HK-2 (cell line): ENCODE results near the gene LAMB4.

ENCODE experiments used
- DNase-seq: peaks from one replicate; pipeline ENCODE4 v3.0.0-alpha.2; 2018; ENCODE audit not compliant: unreplicated experiment

LAMB4 gene

DNA sequence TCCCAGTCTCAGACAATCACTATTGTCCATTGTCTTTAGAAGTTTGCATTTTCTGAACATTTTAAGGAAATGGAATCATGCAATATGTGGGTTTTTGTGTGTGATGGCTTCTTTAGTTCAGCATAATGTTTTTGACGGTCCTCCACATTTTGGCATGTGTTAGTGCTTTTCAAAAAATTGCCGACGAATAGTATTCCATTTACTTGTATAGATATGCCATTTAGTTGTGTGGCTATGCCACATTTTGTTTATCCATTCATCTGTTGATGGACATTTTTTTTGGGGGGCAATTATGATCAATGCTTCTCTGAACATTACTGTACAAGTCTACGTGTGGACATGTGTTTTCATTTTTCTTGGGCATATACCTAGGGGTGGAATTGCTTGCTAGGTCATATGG lies 12.0 kb upstream of the LAMB4 start:
- no peak for DNase-seq

DNA sequence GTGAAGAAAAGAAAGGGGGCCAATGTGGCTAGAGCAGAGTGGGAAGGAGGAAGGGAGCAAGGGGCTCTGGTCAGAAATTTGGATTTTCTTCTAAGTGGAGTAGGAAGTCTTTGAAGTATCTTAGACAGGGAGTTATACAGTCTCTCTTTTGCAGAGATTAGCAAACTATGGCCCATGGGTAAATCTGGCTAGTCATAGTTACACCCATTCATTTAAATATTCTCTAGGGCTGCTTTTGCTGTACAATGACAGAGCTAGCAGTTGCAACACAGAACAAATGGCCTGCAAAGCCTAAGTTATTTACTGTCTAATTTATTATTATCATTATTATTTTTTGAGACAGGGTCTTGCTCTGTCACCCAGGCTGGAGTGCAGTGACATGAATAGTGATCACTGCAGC lies 10.5 kb upstream of the LAMB4 start:
- no peak for DNase-seq

DNA sequence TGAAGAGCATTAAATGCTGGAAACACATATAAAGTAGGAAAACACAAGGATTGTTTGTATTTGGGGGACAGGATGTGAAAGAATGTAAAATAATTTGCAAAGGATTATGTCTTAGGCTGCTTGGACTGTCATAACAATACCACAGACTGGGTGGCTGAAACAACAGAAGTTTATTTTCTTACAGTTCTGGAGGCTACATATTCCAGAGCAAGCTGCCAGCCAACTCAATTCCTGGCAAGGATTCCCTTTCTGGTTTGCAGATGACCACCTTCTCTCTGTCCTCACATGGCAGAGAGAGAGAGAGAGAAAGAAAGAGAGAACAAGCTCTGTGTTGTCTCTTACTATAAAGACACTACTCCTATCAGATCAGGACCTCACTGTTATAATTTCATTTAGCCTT lies 8.8 kb upstream of the LAMB4 start:
- DNase-seq: no peak

DNA sequence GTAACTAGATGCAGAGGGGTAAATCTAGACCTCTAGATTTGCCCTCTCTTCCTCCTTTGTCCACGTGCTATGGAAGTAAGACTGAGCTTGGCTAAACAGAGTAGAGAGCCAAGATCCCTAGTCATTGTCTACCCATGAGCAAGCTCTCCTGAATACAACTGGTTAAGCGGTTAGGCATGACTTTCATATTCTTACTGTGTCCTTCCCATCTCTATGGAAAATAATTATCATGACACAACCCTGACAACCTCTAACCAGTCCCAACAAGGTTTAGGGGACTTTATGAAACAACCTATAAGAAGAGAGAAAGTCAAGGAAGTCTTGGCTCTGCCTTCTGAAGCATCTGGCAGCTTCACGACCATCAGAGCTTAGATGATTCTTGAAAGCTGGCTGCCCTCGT lies 7.8 kb upstream of the LAMB4 start:
- DNase-seq: no peak

DNA sequence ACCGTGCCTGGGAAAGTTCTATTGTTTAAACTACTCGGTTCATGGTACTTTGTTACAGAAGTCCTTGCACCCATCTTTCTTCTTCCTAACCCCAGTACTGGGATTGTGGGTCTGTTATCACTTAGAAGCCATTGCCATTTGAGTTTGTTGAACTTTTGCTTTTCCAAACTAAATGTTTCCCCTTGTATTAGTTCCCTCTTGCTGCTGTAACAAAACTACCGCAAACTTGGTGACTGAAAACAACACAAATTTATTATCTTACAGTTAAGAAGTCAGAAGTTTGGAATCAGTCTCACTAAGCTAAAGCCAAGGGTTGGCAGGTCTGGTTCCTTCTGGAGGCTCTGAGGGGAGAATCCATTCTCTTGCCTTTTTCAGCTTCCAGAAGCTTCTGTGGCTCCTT lies 6.9 kb upstream of the LAMB4 start:
- no peak for DNase-seq

DNA sequence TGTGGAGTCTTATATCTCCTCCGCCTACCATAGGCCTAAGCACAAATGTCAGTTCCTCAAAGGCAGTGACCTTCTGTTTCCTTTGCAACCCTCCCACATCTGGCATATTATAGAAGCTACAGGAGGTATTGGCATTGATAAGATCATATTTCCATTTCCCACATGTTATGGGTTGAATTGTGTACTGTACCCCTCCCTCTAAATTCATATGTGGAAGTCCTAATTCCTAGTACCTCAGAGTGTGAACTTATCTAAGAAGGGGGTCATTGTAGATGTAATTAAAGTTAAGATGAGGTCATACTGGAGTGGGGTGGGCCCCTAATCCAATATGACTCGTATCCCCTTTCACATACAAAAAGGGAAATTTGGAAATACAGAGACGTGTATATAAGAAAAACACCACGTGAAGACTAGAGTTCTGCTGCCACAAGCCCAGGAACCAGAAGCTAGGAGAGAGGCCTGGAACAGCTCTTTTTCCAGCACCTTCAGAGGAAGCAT lies 6.1 kb upstream of the LAMB4 start:
- no peak for DNase-seq

DNA sequence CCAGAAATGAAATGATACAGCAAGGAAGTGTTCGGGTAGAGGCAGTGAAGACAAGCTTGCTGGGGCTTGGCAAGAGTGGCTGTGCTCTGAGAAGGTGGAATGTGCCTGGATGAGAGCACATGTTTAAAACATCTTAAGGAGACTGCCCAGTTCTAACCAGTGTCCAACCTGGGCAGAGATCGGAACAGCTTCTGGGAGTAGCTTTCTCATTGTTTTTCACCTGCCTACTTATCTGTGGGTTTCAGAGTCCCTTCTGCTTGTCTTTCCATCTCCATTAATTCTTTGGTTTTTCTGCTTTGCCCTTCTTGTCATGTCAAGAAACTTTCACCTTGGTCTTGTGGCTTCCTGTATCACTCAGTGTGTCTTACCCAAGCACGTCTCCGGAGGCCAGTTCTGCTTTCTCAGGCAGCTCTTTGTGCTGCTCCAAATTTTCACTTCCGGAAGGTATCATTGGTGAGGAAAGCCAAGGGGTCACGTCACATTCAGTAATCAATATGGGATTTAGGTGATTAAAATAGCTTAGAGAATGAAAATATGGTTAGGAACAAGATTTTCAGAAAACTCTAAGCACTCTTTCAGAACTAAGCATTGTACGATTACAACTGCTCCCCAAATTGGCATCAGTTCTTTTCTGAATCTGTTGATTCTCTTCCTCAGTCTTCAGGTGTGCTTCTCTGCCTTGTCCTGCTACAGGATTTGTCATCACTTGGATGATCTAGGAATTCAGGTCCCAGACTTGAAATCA lies 5.5 kb upstream of the LAMB4 start:
- no peak for DNase-seq

DNA sequence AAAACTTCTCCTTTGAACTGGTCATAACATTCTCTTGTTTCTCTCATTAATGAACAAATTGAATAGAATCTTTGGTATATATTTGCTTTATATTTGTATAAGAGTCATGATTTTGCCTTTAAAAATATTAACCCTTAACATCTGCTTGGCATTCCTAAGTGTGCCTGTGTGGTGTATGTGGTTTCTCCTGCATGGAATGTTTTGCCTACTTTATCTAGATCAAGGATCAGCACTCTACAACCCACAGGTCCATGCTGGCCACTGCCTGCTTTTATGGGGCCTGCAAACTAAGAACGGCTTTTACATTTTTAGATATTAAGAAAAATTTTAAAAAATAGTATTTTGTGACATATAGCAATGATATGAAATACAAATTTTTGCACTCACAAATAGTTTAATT lies 4.3 kb upstream of the LAMB4 start:
- DNase-seq: no peak

DNA sequence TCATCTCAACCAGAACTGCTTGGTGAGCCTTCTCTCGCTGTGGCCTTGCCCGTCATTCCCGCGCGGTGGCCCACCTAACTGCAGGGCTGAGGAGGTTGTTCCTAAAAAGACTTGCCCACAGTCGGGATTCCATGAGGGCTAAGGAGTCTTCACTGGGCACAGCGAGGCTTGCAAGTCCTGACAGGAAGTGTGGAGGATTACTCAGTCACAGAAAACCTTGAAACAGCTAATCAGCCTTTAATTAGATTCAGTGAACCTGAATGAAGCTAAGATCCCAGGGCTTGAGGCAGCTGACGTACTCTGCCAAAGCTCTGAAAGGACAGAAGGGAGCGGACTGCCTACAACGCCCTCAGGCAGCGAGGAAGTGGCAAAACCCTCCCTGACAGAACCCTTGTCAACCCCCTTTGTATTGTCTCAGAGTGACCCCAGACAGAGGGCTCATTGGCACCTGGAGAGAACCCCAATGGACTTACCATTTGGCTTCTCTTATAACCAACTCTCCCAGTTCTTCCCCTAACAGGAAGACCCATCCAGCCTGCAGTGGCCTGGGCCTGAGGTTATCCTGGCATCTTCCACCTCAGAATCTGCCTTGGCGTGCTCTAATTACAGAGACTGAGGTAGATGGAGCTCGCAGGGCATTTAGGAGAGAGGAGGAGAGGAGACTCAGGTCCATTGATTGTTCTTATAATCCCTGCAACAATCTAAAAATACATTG lies 2.5 kb upstream of the LAMB4 start:
- DNase-seq: no peak

DNA sequence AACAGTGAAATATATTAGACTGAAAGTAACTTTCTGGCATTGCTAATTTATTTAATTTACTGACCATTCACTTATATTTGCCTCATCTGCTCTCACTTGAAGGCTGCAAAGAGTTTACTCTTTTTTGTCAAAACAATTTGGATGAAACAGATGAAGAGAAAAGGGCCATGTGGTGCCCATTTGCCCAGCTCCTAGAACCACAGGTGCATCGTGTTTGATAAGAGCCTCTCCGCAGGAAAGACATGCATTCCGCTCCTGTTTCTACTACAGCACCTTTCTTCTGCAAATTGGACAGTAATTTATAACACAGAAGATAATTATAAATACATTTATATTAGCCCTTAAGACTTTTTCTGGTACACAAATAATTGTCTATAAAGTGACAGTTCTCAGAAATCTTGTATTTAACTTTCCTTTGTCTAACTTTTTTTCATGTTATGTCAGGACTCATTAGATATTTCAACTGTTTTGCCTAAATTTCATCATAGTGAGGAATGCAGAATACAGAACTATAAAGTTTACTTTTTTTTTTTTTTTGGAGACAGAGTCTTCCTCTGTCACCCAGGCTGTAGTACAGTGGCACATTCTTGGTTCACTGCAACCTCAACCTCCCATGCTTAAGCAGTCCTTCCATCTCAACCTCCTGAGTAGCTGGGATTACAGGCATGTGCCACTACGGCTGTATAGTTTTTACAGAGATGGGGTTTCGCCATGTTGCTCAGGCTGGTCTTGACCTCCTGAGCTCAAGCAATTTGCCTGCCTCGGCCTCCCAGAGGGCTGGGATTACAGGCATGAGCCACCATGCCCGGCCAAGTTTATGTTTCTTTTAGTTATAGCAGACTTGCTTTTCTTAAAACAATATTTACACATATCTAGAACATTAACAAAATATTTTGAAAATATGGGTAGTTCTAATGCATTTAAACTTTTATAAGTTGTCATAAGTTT lies 869 bp downstream of the LAMB4 start:
- DNase-seq: no peak

DNA sequence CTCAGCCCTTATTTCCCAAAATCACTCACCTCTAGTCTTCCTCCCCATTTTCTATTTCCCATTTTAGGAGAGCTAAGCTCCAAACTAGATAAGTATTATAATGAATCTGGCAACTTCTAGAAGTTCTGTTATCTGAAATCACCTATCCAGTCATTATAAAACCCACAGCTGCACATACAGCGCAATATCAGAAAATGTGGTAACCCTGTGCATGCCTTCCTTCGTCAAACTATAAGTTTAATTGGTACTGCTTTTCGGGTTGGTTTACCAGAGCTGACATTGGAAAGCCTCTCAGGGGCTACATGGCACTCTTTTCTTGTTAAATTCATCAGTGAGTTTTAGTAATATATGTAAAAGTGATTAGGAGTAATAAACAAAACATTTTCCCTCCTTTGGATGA lies 1.6 kb downstream of the LAMB4 start:
- no peak for DNase-seq

DNA sequence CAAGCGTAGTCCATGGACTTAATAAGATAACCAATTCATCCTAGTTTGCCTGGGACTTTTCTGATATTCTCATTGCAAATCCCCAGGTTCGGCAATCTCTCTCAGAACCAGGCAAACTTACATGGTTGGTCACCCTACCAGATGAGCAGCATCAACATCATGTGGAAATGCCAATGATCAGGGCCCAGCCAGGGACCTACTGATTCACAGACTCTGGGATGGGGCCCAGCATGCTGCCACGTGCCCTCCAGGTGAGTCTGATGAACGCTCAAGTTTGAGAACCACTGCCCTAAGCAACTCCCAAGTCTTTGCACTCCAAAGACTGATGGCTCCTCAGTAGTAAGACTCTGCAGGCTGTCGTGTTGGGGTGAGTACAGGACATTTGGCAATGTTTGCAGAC lies 2.7 kb downstream of the LAMB4 start:
- no peak for DNase-seq

DNA sequence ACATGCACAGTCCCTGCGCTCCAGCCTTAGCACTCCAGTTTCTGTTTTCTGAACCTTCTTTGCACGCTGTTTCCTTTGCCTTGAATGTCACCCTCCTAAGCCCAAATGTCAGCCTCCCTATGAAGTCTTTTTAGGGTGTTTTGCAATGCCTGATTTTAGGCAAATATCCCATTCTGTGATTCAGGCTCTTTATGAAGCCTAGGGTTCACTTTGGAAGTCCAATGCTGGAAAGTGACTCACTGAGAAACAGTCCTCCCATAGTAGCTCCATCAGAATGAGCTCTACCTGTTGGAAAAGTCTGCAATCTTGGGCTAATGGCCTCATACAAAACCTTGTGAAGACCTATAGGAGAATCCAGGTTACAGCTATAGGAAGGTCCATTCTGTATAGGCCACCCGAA lies 5.3 kb downstream of the LAMB4 start:
- no peak for DNase-seq

DNA sequence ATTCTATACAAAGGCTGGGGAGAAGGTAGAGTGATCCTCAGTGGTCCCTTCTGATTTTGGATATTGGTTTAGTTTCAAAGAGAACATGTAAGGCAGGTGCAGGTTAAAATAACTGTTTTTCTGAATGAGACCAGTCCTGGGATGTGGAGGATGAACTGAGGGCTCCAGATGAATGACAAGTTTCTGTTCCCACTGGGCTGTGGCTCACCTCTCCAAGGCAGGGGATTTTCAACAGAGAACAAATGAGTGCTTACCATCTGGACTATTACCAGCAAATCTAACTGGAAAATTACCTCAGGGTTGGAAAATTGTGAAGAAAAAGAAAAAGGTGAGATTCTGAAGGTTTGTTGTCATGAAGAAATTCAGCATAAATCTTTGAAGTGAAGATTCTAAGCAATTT lies 8.0 kb downstream of the LAMB4 start:
- no peak for DNase-seq

DNA sequence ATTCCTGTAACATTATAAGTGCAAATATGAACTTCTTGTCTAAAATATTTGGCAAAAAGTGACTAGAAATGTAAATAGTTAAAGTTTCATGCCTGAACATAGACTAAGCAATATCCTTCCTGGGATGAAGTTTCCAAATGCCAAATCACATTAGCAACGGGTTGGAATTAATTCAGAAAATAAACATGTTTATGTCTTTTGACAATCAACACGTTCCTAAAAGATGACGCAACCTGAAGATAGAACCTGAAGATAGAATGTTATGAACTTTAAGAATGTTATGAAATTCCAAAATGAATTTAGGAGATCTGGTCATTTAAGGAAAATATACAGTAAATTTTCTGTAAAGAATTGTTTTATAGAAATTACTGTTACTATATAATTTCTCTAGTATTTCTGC lies 9.2 kb downstream of the LAMB4 start:
- DNase-seq: no peak

DNA sequence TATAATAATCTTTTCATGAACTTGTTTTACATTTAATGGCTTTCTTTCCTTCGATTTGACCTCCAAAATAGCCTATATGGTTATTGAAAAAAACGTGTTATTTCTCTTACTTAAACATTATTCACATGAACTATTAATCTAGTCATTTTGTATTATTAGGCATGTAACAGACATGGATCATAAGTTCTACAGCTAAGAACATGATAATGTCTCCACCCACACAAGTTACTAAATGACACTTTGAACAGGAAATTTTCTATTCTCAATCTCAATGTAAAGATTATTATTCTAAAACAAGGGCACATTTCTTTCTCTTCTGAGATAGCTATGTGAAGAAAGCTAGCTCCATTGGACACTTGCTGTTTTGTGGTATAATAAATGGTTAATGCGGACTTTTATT lies 10.0 kb downstream of the LAMB4 start:
- no peak for DNase-seq

DNA sequence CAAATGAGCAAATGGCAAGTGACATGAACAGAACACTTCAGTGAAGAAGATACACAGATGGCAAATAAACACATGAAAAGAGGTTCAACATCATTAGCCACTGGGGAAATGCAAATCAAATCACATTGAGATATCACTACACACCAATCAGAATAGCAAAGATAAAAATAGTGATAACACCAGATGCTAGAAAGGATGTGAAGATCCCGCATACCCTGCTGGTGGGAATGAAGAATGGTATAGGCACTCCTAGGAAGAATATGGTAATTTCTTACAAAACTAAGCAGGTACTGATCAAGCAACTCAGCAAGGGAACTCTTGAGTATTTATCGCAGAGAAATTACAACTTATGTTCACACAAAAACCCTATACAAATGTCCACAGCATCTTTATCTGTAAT lies 11.2 kb downstream of the LAMB4 start:
- no peak for DNase-seq

DNA sequence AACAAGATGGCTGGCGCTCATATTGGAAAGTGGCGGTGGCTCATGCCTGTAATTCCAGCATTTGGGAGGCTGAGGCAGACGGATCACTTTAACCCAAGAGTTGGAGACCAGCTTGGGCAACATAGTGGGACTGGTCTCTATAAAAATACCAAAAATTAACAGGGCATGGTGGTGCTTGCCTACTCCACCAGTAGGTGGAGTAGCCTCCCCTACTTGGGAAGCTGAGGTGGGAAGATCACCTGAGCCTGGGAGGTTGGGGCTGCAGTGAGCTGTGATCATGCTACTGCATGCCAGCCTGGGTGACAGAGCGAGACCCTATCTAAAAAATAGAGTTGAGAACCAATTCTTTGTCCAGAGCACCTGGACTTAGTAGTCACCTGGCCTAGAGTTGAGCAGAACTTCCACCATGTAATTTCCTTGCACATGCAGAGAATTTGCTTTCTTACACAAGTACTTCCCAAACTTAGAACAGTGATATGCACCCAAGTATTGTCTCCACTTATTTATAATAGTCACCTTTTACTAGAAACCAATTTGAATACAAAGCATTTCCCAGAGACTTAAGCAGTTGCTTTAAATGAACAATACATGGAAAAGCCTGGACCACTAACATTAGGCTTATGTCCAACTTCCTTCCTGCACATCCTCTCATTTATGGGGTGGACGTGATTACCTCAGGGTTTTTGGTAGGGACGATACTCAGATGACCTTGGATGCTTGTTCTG lies 15.9 kb downstream of the LAMB4 start:
- DNase-seq: peak; percentile 21

DNA sequence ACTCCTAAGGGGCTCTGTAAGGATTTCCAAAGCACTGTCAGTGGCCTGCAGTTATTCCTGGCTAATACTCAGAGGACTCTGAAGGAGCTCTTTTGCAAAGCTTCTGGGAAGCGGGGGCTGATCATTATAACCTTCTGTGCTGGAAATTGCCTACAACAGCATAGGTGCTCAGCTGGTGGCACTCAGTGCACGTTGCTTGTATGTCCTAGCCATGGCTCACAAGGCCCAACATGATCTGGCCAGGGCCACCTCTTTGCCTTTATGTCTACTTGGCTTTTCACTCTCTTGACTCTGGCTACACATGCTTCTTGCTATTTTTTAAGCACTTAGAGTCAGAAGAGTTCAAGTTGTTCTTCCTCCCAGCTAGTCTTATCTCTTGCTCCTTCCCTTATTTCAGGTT lies 17.5 kb downstream of the LAMB4 start:
- DNase-seq: no peak

DNA sequence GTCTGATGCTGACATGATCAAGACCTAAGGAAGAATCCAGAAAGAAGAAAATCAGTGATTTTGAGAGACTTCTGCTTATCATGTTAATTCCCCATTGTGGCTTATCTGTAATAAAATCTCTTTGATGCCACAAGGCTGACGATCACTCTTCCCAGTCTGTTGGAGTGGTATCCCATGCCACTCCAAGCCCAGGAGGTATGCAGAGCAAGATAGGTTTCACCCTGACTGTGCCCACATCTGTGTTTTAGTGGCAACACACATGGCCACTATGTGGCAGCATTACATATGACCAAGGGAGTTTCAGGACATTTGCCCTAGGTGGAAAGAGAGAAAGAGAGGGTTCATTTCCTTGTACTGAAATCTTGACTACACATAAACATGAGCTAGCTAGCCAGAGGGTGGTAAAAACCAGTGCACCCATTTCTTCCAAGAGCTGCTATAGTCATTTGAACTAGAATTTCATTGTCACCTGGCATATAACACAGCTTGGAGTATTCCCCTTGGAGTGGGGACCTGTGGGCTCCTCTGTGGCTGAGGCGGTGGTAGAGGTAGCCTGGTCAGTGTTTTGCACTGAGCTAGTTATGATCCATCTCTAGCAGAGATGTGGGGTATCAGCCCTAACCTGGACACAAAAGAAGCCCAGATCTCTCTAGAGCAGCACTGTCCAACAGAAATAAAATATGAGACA lies 20.8 kb downstream of the LAMB4 start:
- no peak for DNase-seq

DNA sequence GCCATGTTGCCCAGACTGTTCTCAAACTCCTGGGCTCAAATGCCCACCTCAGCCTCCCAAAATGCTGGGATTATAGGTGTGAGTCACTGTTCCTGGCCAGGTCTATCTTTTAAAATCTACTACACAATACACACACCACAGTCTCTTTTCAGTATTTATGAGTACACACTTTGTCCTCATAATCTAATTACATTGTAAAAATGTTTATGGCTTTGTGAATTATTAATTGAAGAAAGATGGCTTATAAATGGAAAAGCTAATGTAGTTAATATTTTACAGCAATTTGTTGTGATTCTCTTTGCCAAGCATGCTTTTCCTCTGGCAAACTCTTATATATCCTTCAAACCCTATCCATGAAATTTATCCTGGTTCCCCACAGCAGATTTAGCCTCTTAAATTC lies 22.0 kb downstream of the LAMB4 start:
- DNase-seq: no peak
